GM21825 (cell line): ENCODE results near the gene RAB40B.

Source experiments
- ATAC-seq: cut with Tn5 transposase; IDR thresholded peaks from one replicate; pipeline ENCODE4 v1.9.1; 2021; ENCODE audit warnings: mild to moderate bottlenecking, moderate library complexity; ENCODE audit not compliant: unreplicated experiment

RAB40B gene

GRCh38 chr17:82619641-82620040 is 78.9 kb downstream of the RAB40B start:
- no peak for ATAC-seq

- ATAC-seq: no peak
Observed at GRCh38 chr17:82619211-82619610, 79.3 kb downstream of the RAB40B start.

GRCh38 chr17:82616021-82616711 is 82.3 kb downstream of the RAB40B start:
- ATAC-seq: no peak

- no peak for ATAC-seq
Observed at GRCh38 chr17:82615084-82616020, 83.1 kb downstream of the RAB40B start.

- no peak for ATAC-seq
Observed at GRCh38 chr17:82614095-82614631, 84.3 kb downstream of the RAB40B start.

GRCh38 chr17:82613283-82614094 is 85.0 kb downstream of the RAB40B start:
- ATAC-seq: no peak

GRCh38 chr17:82611140-82612058 is 87.1 kb downstream of the RAB40B start:
- ATAC-seq: no peak

GRCh38 chr17:82609655-82610054 is 88.8 kb downstream of the RAB40B start:
- no peak for ATAC-seq

- ATAC-seq: no peak
Observed at GRCh38 chr17:82608816-82609215, 89.7 kb downstream of the RAB40B start.

GRCh38 chr17:82605939-82606600 is 92.4 kb downstream of the RAB40B start:
- ATAC-seq: no peak
